Effector memory CD4-positive, alpha-beta T cell (primary cell): ENCODE results near the gene NCF2.
A peak's percentile ranks its signal among the peaks of the same experiment; 100 is the strongest.

Experiments
- DNase-seq, 3 donors: peaks; one replicate each; pipeline ENCODE4 v3.0.0-alpha.2; 2020
- H3K27ac ChIP-seq: 2 replicates; pipeline ENCODE4 v1.7.0; 2013; ENCODE audit warnings: mild to moderate bottlenecking, low read length, moderate library complexity; ENCODE audit not compliant: insufficient read depth, poor library complexity, severe bottlenecking
- H3K27me3 ChIP-seq: replicated peaks from 2 replicates; pipeline ENCODE4 v1.7.0; 2013; ENCODE audit warnings: mild to moderate bottlenecking, low read length; ENCODE audit not compliant: insufficient read depth, control insufficient read depth, poor library complexity, severe bottlenecking
- H3K36me3 ChIP-seq: 2 replicates; pipeline ENCODE4 v1.7.0; 2013; ENCODE audit warnings: mild to moderate bottlenecking, low read length, moderate library complexity; ENCODE audit not compliant: control insufficient read depth, insufficient read depth
- H3K4me1 ChIP-seq: 2 replicates; pipeline ENCODE4 v1.7.0; 2013; ENCODE audit warnings: low read length, mild to moderate bottlenecking; ENCODE audit not compliant: control insufficient read depth, insufficient read depth, poor library complexity, severe bottlenecking
- H3K4me3 ChIP-seq: 2 replicates; pipeline ENCODE4 v1.7.0; 2013; ENCODE audit warnings: low read length, low read depth, mild to moderate bottlenecking; ENCODE audit not compliant: insufficient read depth, poor library complexity, severe bottlenecking
- H3K9me3 ChIP-seq: 2 replicates; pipeline ENCODE4 v1.7.0; 2013; ENCODE audit warnings: mild to moderate bottlenecking, low read length, moderate library complexity; ENCODE audit not compliant: control insufficient read depth
- total RNA-seq, 3 donors: gene quantifications; one replicate each; lab custom pipeline; 2026; lab: John Stamatoyannopoulos, UW

Gene NCF2
- total RNA-seq = 1.6 to 10.6 (median 10.5) reads per million in 3 donors

GRCh38 chr1:183590244-183591191 lies at the start of gene NCF2:
Gene NCF2, minus strand, starts transcription at chr1:183590459. Its CDS starts 130 bp downstream, at chr1:183590329.
- H3K27ac ChIP-seq = peak within 1 kb of the TSS; percentile 5
- no peaks in the 10 kb centered on the region for H3K36me3 ChIP-seq
- no peaks in the 10 kb centered on the region for H3K9me3 ChIP-seq
- no peak for DNase-seq
- H3K27me3 ChIP-seq = no peaks in the 10 kb centered on the region
- H3K4me1 ChIP-seq = peaks cover 14% of the 10 kb centered on the region
- H3K4me3 ChIP-seq = no peak within 1 kb of the TSS

GRCh38 chr1:183638649-183639387 lies 48.6 kb upstream of the NCF2 start:
- no peak for DNase-seq
- Histone ChIP-seq H3K27me3 (no peaks in the 10 kb centered on the region), H3K36me3 (no peaks in the 10 kb centered on the region), H3K4me3 (no peak overlapping the region), H3K9me3 (no peaks in the 10 kb centered on the region), H3K4me1 (peaks cover 7% of the 10 kb centered on the region), H3K27ac (no peak overlapping the region)

GRCh38 chr1:183636783-183637182 lies 46.5 kb upstream of the NCF2 start:
- H3K27ac ChIP-seq = no peak overlapping the region

GRCh38 chr1:183636334-183636682 lies 46.0 kb upstream of the NCF2 start:
- Histone ChIP-seq H3K4me3 (peak overlapping the region; percentile 80), H3K27ac (peak overlapping the region; percentile 82), H3K9me3 (no peaks in the 10 kb centered on the region), H3K27me3 (no peaks in the 10 kb centered on the region), H3K36me3 (peaks cover 7% of the 10 kb centered on the region), H3K4me1 (peaks cover 16% of the 10 kb centered on the region)
- DNase-seq = no peak

More at GRCh38 chr1:183636783-183637182, 46.5 kb upstream of the NCF2 start:
- Histone ChIP-seq H3K27me3 (no peaks in the 10 kb centered on the region), H3K4me1 (peaks cover 16% of the 10 kb centered on the region), H3K9me3 (no peaks in the 10 kb centered on the region), H3K4me3 (no peak overlapping the region), H3K36me3 (peaks cover 6% of the 10 kb centered on the region)
- DNase-seq = no peak

GRCh38 chr1:183635606-183636333 lies 45.5 kb upstream of the NCF2 start, which contains the start of gene ARPC5:
Gene ARPC5, minus strand, starts transcription at chr1:183635783. Its CDS starts 124 bp downstream, at chr1:183635659.
- Histone ChIP-seq H3K4me1 (peaks cover 16% of the 10 kb centered on the region), H3K4me3 (peak within 1 kb of the TSS; percentile 80), H3K9me3 (no peaks in the 10 kb centered on the region), H3K27ac (peak within 1 kb of the TSS; percentile 82), H3K27me3 (no peaks in the 10 kb centered on the region), H3K36me3 (peaks cover 7% of the 10 kb centered on the region)
- DNase-seq = peak; percentile 92 to 94 (median 94)

GRCh38 chr1:183635099-183635605 lies 44.9 kb upstream of the NCF2 start:
- Histone ChIP-seq H3K27ac (peak overlapping the region; percentile 82), H3K4me3 (peak overlapping the region; percentile 80), H3K36me3 (peaks cover 12% of the 10 kb centered on the region), H3K4me1 (peaks cover 16% of the 10 kb centered on the region), H3K9me3 (no peaks in the 10 kb centered on the region), H3K27me3 (no peaks in the 10 kb centered on the region)
- DNase-seq = peak in 1 of 3 donors; percentile 13

GRCh38 chr1:183634429-183635065 lies 44.3 kb upstream of the NCF2 start:
- Histone ChIP-seq H3K27me3 (no peaks in the 10 kb centered on the region), H3K36me3 (peaks cover 18% of the 10 kb centered on the region), H3K27ac (peak overlapping the region; percentile 82), H3K4me1 (peaks cover 16% of the 10 kb centered on the region), H3K9me3 (no peaks in the 10 kb centered on the region), H3K4me3 (peak overlapping the region; percentile 80)
- DNase-seq = no peak

- DNase-seq = peak in 1 of 3 donors; percentile 14
- Histone ChIP-seq H3K27me3 (no peaks in the 10 kb centered on the region), H3K9me3 (no peaks in the 10 kb centered on the region), H3K4me3 (peak overlapping the region; percentile 80), H3K36me3 (peaks cover 25% of the 10 kb centered on the region), H3K4me1 (peaks cover 16% of the 10 kb centered on the region), H3K27ac (peak overlapping the region; percentile 82)
Measured at GRCh38 chr1:183633676-183634343, 43.6 kb upstream of the NCF2 start.
